GM12872 (cell line): Measurements from ENCODE around the gene SPR.

Experiments
- CTCF ChIP-seq: IDR thresholded peaks from 3 replicates; pipeline ENCODE4 v1.5.1; 2011; ENCODE audit warnings: low read depth, mild to moderate bottlenecking, low read length, moderate library complexity; ENCODE audit not compliant: insufficient read depth

SPR gene

DNA sequence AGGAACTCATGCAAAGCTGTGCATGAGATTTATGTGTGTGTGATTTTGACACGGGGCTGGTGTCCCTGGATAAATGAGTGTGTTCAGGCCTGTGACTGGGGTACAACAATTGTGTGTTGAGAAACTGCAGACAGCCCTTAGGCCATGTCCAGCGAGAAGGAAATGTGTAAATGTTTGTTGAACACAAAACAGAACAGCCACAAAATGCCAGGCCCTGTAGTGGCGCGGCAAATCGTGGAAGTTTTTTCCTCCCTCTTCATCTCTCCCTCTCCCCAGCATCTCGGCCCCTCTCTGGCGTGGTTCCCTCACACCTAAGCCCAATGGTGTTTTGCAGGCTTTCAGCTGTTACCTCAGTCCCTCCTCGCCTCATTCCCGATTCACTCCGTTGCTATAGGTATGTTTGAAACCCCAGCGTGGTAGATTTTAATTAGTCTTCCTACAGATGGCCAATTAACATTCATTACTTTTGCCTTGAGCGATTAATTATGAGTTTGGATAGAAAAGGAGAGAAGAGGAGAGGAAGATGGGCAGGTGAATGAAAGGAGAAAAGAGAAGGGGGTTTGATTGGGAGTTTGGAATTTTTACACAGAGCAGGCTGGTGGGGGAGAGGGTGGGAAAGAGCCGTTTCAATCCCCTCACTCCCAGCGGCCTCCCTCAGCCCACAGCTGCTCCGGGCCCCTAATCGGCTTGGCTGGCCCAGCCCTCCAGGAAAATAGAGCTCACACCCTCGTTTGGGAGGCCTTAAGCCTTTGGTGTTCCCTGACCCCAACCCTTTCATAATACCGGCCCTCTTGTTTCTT is 10.8 kb downstream of the SPR start:
- TF ChIP-seq CTCF = no peak

DNA sequence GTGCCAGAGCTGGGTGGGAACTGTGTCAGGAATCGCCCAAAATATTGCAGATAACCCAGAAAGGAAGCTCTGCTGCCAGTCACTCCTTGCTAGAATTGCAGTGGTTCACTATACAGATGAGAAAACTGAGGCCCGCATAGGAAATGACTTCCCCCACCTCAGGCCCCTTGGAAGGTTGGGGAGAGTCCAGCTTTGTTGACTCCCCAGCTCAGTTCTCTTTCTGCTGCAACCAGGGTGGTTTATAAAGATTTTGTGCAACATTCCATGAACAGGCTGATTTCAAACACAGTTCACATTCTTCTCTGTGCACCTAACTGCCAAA is 11.3 kb downstream of the SPR start:
- no peak for TF ChIP-seq CTCF

DNA sequence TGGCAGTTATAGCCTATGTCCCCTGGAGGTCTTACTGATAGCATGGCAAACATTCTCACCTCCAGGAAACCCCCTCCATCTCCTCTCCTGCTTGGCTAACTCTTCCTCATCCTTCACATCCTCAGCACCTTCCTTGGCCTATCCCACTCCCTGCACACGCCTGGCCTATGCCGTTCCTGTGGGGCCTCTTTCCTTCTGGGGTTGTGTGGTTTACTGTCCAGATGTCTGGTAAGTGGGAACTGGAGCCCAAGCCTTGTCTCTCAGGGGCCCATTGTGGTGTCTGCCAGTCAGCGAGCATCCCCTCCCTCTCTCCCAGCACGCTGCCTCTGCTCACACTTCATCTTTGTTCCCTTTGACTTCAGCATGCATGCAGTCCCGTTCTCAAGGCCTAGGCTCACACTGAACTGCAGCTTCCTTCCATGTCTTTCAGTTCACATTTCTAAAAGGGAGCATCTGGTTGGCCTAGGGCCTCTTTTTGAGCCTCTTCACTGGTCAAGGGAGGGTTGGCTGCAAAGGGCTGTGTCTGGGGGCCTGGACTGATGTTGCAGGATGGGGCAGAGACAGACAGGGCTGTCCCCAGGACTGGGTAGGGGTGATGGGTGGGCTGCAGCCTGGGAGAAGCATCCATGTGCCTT is 13.1 kb downstream of the SPR start:
- no peak for TF ChIP-seq CTCF

DNA sequence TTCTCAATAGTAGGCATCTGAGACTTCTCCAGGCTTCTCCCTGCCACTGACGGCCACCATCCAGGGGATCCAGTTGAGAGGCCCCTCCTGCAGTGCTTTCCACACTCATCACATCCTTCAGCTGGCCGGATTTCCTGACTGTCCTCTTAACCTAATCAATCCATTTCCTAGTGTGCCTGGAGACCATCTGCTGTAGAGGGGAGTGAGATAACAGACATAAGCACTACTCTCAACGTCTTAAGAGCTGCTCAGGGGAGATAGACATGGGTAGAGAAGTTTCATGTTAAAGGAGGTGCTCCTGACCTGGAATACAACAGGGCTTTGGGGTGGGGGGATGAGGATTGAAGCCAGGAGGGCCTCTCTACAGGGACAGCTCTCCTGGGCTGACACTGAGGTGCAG is 14.2 kb downstream of the SPR start:
- TF ChIP-seq CTCF = no peak

DNA sequence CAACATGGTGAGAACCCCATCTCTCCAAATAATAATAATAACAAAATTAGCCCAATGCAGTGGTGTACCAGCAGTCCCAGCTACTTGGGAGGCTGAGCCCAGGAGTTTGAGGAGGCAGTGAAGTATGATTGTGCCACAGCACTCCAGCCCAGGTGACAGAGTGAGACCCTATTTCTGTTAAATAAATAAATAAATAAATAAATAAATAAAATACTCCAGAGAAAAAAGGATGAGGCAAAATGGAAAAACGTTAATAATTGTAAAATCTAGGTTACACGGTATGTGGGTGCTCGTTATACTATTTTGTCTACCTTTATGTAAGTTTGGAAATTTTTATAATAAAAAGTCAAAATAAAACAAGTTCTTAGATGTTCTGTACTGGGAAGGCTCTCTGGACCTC is 21.5 kb downstream of the SPR start:
- no peak for TF ChIP-seq CTCF

- TF ChIP-seq CTCF = no peak
Observed at GRCh38 chr2:72911256-72911655, 24.0 kb downstream of the SPR start.

GRCh38 chr2:72913486-72914205 is 26.4 kb downstream of the SPR start:
- no peak for TF ChIP-seq CTCF
